HG03521 (cell line): ENCODE measurements around the gene SPOP.
"Not testable (repeated sequence)": the region's sequence is repeated elsewhere in the genome, so short reads cannot be mapped to it uniquely, and the experiment has no call there.

ENCODE experiments used
- ATAC-seq: cut with Tn5 transposase; IDR thresholded peaks from one replicate; pipeline ENCODE4 v1.9.1; 2021; ENCODE audit warnings: mild to moderate bottlenecking, moderate library complexity; ENCODE audit not compliant: unreplicated experiment

The SPOP gene

DNA sequence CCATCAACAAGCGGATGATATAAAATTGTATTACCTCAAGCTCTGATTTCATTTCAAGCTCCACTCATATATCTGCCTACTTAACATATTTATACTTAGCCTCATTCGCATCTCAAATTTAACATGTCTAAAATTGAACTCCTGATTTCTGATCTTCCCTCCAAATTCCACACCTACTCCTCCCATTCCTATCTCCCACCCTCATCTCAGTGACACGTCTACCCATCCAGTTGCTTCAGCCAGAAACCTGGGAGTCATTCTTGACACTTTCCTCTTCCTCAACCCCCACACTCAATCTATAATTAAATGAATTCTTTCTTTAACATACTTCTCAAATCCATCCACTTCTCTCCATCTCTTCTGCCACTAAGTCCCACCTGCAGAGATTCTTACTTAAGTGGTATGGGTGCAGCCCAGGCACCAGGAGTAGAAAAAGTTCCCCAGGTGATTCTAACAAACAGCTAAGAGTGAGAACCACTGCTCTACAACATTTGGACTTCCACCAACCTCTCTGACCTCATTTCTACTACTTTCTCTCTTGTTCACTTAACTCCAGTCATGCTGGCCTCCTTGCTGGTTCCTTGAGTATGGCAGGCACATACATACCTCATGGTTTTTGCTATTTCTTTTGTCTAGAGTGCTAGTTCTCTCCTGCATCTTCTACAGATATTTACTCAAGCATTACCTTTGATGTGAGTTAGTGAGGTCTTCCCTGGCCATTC is 18.1 kb downstream of the SPOP start:
- ATAC-seq = no peak

DNA sequence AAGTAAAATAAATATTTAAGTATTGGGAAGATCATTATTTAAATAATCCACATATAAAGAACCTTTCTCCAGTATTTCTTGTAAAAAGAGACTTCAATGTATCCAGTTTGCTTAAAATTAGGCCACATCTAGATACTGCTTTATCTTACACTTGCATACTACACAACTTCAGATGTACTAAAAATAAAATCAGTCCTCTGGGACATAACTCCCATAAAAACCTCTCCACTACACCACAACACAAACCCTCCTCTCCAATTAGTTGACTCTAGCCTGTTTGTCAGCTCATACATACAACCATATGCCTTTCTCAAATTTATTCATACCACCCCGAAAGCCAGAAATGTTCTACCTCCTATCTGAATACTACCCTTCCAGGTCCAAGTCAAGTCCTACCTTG is 21.6 kb downstream of the SPOP start:
- no peak for ATAC-seq

- no peak for ATAC-seq
These were observed 30.7 kb downstream of the SPOP start for GRCh38 chr17:49647256-49647585.

DNA sequence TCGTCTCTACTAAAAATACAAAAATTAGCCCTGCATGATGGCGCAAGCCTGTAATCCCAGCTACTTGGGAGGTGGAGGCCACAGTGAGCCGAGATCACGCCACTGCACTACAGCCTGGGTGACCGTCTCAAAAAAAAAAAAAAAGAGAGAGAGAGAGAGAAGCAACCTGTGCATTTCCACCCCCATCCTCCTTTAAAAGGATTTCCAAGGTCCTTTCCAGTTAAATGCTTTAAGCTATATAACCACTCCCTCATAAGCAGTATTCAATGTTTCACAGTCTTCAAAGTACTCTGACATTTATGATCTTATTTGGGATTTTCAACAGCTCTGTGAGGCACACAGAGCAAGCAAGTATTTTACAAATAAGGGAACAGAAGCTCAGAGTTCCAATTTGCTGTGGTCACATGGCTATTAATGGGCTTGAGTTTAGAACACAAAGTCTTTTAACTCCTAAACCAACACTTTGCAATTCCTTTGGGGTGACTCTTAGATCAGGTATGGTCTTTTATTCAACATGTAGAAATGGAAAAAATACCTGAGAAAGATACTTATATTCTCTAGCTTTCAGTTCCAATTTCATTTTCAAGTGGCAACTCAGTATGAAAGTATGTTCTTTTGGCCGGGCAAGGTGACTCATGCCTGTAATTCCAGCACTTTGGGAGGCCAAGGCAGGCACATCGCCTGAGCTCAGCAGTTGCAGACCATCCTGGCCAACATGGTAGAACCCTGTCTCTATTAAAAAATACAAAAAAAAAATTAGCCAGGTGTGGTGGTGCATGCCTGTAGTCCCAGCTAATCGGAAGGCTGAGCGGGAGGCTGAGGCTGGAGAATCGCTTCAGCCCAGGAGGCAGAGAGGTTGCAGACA is 31.3 kb downstream of the SPOP start:
- peak; percentile 58 for ATAC-seq

GRCh38 chr17:49646056-49646390 is 31.9 kb downstream of the SPOP start:
- ATAC-seq = not testable (repeated sequence)

- ATAC-seq = no peak
These were observed 32.2 kb downstream of the SPOP start for GRCh38 chr17:49645654-49646053.

DNA sequence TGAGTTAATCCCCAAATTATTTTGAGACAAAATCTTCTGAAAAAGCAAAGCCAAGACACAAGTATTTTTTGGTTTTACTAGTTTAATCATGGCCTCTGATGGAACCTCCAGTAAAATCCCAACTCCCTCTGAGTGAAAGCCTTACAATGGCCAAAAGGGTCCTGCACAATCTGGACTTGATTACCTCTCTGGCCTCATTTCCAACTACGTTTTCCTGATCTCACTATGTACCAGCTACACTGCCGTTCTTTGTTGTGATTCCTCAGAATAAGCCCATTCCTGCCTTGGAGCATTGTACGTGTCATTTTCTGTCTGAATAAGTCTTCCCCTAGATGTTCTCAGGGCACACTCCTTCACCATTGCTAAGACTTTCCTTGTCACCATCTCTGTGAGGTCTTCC is 37.3 kb downstream of the SPOP start:
- no peak for ATAC-seq

DNA sequence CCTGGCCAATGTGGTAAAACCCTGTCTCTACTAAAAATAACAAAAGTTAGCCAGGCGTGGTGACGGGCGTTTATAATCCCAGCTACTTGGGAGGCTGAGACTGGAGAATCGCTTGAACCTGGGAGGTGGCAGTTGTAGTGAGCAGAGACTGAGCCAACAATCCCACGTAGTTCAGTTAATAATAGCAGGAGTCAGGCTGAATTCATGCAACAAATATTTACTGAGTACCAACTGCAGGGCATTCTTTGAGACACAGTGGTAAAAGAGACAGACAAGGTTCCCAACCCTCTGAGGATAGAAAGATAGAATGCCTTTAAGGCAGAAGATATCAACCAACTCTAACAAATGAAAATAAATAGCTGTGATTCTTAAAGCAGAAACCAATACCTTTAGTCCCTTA is 39.1 kb downstream of the SPOP start:
- no peak for ATAC-seq

- no peak for ATAC-seq
These were observed 40.2 kb downstream of the SPOP start for GRCh38 chr17:49637739-49638138.

DNA sequence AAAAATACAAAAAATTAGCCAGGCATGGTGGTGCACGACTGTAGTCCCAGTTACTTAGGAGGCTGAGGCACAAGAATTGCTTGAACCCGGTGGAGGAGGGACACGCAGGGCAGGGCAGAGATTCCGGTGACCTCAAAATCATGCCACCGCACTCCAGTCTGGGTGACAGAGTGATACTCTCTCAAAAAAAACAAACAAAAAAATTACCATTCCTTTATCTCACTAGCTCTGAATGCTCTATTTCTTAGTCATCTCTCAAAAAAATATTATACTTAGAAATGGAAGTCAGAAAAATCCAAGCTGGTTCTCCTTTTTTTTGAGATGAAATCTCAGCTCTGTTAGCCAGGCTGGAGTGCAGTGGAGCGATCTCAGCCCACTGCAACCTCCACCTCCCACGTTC is 40.8 kb downstream of the SPOP start:
- ATAC-seq = no peak

GRCh38 chr17:49635121-49635520 is 42.8 kb downstream of the SPOP start:
- no peak for ATAC-seq

DNA sequence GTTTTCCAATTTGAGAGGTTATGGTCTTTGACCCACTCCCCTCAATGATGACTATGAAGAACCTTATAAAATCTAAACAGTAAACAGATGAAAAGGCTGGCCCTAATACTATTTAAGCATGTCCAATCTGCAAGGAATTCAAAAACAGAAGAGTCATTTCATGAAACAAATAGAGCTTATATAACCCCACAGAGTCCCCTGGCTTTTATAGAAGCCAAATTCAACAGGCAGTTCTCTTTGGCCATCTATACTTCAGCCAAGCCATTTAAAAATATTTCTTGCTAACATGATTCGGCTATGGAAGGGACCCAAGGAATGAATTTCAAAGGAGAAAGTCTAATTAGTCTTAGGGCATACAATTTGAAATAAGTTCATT is 43.4 kb downstream of the SPOP start:
- no peak for ATAC-seq

GRCh38 chr17:49633762-49634484 is 44.0 kb downstream of the SPOP start:
- ATAC-seq = no peak

DNA sequence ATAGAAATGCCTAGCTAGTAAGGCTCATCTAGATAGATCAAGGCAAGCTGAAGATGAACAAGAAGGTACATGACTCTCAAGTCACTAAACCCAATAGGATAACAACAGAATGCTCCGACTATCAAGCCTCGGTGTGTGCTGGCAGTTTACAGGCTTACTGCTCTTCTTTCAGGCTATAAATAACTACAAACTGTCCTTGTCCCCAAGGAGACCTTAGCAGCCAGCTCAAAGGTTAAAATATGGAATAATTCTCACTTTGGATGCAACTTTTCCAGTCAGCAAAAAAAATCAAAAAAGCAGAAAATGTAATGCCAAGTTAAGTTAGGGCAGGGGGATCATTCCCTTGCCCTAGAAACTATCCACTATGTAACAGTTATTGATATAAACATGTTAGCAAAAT is 44.6 kb downstream of the SPOP start:
- ATAC-seq = no peak

DNA sequence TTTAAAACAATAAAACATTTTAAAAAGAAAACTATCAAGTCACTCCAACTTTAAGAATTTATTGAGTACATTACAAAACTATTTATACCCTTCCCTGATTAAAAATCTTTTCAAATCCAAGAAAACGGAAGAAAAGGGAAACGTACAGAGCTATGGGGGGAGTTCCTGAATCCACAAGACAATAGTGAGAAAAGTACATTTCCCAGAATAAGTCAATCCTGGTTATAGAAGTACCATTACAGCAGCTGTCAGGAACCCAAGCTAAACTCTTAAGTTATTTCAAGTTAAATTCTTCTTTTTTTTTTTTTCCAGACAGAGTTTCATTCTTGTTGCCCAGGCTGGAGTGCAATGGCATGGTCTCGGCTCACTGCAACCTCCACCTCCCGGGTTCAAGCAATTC is 45.7 kb downstream of the SPOP start:
- ATAC-seq = no peak

GRCh38 chr17:49631496-49631895 is 46.4 kb downstream of the SPOP start:
- no peak for ATAC-seq

- no peak for ATAC-seq
These were observed 47.6 kb downstream of the SPOP start for GRCh38 chr17:49630113-49630900.

DNA sequence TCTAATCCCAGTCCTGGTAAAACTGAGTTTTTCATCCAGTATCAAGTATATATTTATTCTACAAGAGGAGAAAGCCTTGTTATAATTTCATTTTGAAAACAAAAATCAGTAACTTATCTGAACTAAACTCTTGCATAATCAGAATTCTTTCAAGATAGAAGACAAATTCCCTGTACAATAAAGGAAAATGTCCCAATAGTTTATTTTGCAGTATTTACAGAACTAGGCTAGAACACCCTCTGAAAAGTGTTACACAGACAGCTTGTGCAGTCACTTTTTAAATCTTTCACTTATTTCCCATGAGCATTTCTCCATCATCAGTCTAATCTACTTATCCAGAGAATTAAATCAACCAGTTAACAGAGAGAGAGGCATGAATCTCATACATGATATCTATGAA is 48.5 kb downstream of the SPOP start:
- ATAC-seq = no peak

- ATAC-seq = no peak
These were observed 53.0 kb downstream of the SPOP start for GRCh38 chr17:49624896-49625295.

DNA sequence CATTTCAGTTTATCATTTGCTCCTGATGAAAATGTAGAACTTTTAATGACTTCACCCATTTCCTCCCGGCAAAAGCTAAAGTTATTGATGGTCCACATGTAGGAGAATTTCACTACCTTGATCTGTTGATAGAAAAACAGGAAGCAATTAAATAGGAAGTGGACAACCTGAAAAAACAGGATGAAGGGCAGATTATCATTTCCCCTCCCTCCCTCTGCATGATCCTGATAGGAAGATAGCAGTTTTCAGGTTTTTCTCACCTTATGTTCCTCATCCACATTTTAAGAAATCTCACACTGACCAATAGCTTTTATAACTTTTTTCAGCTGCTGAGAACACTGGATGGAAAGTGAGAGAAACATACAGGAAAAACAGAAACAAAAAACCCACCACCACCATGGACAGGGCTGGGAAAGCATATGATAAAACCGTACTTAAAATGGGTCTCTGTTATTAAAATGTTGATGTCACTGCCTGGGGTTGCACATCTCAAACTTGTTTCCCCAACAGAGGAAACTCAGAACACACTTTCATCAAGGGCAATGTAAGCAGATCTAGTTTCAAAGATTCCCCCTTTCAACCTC is 55.9 kb downstream of the SPOP start:
- no peak for ATAC-seq

DNA sequence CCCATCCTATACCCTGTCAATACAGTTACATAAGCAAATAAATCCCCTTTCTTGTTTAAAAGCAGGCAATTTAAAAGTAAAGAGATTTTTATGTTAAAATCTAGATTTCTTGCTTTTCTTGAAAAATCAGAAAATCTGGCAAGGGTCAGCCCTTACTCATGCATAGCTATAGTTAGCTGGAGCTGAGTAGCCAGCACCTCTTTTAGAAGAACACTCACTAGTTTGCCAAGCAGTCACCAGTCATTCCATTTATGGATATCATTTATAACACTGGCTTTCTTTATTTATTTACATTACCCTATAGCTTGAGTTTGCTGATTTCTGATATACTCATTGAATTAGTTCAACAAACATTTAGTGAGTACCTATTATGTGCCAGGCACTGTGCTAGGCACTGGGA is 56.5 kb downstream of the SPOP start:
- no peak for ATAC-seq
